Stimulated activated CD8-positive, alpha-beta memory T cell treated with anti-CD3 and anti-CD28 coated beads, Interleukin-12 subunit alpha, Interleukin-12 subunit beta, amount 100 ng/mL, for 24 hours (primary cell): ENCODE measurements around the gene KPNA4.
"Not testable (repeated sequence)": the region's sequence is repeated elsewhere in the genome, so short reads cannot be mapped to it uniquely, and the experiment has no call there.

Experiments used
- DNase-seq: peaks from one replicate; pipeline ENCODE4 v3.0.0-alpha.2; 2020; ENCODE audit errors: extremely low read depth

The KPNA4 gene, protein sequence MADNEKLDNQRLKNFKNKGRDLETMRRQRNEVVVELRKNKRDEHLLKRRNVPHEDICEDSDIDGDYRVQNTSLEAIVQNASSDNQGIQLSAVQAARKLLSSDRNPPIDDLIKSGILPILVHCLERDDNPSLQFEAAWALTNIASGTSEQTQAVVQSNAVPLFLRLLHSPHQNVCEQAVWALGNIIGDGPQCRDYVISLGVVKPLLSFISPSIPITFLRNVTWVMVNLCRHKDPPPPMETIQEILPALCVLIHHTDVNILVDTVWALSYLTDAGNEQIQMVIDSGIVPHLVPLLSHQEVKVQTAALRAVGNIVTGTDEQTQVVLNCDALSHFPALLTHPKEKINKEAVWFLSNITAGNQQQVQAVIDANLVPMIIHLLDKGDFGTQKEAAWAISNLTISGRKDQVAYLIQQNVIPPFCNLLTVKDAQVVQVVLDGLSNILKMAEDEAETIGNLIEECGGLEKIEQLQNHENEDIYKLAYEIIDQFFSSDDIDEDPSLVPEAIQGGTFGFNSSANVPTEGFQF

DNA sequence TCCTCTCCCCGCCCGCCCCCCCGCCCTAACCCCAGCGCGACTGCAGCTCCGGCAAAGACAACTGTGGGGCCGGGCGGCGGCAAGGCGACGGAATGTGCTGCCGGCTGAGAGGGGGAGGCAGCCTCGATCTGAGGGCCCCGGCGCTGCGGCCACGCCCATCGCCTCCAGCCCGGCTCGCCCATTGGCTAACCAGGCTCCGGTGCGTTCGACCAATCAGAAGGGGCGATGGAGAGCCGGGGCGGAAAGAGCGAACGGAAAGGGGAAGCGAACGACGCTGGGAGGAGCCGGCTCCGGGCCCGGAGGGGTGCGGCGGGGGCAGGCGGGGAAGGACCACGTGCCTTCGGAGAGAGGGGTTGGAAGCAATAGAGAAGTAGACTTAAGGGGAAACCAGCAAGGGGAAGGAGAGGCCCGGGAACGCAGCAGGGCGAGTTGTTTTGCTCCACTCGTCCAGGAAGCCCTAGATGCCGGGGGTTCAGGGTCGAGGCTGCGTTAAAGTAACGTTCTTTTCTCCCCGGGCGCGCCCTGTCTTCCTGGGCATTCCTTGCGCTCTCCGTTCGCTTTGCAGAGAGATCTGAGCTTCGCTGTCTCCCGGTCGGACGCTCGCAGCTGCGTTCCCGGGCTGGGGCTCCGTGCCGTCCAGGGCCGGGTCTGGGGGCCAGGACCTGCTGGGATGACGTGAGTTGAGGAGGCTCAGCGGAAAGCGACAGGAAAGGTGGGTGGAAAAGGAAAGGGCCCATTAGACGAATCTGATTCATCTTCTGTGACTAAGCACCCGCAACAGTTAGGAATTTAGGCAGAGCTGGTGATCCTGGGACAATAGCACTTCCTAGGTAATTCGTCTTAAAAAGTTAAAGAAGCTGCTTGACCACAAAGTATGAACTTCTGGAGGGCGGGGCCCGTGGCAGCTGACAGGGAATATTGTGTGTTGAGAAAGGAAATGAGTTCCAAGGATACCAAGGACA, at the start of gene KPNA4:
TSS of gene KPNA4 (minus strand) at position 130 of the 962 bp plus-strand sequence. CDS start 289 bp downstream, outside the sequence.
- peak; percentile 89 for DNase-seq

DNA sequence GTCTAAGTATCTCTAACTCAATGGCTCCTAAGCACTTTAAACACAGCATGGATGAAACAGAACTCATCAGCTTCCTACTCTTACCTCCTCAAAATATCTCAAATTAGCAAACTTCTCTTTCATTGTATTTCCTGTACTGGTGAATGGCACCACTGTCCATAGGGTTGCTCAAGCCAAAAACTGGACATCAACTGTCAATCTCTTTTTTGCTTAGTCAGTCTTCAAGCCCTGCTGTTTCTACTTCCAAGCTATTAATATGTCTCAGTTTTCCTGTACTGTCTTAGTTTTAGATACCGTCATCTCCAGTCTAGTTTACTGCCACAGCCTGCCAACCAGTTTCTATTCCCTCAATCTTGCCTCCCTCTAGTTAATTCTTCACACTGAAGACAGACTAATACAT, 48.3 kb upstream of the KPNA4 start:
- DNase-seq, result no peak

DNA sequence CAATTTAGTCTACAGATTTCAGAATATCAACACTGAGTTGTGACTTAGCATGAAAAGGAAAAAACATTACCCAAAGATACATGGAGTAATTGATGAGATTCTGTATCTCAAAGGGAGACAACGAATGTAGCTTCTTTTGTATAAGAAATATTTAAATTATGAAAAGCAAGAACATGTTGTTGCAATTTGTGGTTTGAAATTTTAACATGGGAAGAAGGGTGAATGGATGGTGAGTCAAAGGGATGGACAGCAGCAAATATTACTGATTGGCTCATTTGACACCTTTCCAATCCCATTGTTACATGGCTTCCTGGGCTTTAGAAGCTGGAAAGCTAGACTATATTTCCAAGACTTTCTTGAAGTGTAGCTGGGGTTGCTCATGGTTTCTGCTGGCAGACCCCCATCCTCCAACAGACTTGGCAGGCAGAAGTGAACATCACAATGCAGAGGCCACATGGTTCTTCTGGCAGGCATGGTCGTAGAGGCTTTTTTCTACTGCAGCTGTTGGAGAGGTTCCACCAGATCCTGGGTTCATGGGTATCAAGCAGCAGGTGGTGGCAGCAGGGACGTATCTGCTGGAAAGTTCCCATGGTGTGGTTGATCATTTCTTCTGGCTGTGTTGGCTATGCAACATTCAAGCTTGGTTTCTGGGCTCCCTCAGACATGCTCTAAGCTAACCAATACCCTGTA, 47.2 kb upstream of the KPNA4 start:
- no peak for DNase-seq

DNA sequence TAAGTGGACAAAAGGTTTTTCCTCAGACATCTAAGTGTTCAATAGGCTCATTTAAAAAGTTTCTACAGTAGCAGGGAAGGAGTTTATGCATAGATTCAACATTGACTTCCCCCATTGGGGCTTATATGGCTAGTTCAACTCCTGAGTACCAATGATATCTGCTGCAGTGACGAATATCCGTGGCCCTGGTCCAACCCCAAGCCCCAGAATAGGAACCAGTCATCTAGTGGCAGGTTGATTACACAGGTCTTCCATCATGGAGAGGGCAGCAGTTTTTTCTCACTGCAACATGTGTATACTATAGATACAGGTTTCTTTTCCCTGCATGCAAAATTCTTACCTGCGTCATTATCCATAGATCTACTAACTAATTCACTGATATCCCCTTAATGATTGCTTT, 45.8 kb upstream of the KPNA4 start:
- no peak for DNase-seq

DNA sequence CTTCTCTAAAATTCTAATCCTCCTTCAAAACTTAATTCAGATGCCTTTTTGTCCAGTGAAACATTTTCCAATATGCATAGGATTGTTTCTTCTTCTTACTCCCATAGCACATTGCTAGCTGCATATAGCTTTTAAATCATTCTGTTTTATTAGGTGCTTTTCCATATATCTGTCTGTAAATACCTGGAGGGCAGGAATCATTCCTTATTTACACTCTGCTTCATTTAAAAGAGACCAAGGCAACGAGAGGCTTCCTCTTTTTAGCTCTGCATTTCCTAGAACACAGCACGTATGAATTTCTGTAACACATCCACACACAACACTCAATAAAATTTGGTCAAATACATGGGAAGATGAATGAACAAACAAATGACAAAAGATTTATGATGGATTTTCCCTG, 43.5 kb upstream of the KPNA4 start:
- no peak for DNase-seq

DNA sequence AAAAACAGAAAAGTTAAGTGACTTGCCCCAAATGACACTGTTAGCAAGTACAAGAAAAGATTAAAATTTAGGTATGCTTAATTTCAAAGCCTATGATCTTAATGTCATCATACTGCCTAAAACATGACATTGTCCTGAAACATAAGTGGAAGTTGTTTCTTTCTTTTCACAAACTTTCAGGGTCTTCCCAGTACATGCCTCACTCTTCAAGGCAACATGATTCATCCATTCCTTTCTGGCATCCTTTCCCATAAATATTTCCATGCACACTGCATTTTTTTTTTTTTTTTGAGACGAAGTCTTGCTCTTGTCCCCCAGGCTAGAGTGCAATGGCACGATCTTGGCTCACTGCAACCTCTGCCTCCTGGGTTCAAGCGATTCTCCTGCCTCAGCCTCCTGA, 42.5 kb upstream of the KPNA4 start:
- no peak for DNase-seq

DNA sequence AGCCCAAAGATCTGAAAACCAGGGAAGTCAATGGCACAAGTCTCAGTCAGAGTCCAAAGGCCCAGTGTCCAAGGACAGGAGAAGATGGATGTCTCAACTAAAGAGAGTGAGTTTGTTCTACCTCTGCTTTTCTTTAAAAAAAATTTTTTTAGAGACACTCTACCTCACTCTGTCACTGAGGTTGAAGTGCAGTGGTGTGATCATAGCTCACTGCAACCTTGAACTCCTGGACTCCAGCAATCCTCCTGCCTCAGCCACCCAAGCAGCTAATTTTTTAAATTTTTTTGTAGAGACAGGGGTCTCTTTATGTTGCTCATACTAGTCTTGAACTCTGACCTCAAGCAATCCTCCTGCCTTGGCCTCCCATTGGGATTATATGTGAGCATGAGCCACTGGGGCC, 39.9 kb upstream of the KPNA4 start:
- DNase-seq, result no peak

DNA sequence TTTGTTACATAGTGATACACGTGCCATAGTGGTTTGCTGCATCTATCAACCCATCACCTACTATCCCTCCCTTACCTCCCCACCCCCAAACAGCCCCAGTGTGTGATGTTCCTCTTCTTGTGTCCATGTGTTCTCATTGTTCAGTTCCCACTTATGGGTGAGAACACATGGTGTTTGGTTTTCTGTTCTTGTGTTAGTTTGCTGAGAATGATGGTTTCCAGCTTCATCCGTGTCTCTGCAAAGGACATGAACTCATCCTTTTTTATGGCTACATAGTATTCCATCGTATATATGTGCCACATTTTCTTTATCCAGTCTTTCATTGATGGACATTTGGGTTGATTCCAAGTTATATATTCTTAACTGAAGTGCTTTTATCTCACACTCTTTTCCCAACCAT, 38.5 kb upstream of the KPNA4 start:
- DNase-seq, result not testable (repeated sequence)

DNA sequence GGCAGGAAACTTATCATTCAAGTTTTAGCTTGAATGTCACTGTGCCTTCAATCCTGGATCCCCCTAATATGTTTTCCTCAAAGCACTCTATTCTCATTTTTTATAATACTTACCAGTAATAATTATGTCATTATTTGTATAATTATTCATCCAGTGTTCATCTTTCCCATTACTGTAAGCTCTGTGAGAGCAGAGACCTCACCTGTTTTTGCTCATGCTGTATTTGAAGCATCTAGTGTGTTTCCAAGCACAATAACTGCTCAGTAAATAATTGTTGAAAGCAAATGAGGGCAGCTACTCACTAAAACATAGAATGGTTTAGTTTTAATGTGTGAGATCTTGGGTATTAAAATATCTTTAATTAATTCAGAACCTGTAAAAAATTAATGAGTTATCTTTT, 36.9 kb upstream of the KPNA4 start:
- no peak for DNase-seq

DNA sequence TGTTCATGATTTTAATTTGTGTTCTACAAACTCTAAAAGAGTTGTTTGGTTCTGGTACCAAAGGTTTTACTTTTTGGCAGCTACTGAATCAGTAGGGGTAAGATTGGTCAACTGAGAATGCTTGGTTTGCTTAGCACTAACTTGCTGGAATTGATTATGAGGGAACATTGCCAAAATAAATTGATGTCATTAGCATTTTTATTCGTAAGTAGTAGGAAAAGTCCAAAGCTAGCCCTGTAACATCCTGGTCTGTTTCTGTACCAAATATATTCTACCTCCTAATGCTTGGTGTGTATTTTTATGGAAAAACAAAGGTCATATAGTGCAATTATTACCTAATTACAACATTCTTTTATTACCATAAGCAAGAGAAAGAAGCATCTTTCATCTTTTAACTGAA, 35.9 kb upstream of the KPNA4 start:
- no peak for DNase-seq

DNA sequence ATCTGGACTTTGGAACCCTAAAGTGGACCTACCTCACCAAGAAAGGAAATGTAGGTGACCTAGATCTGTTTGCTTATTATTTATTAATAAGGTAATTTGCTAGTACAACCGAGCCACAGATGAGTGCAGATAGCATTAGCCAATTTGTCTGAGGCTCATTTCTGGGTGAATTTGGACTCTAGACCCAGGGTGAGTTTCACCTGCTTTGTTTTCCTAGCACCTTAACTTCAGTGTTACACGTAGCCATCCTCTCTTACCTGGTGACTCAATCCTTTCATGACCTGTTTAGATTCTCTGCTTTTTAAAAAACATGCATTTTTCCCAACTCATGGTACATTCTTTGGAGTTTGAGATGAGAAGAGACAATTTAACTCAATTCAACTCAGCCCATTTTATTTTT, 33.5 kb upstream of the KPNA4 start:
- no peak for DNase-seq

DNA sequence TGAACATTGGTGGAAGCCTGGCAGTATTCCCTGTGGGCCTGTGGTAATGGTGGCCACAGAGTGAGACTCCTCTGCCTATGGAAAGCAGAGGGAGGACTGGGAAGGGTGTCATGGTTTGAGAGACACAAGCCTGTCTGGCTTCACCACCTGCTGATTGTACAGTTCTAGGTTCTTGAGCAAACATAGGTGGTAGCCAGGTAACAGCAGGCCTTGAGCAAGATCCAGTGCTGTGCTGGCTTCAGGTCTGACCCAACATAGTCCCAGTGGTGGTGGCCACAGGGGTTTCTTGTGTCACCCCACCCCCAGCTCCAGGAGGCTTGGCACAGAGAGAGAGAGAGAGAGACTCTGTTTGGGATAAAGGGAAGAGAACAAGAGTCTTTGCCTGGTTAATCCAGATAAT, 22.7 kb upstream of the KPNA4 start:
- DNase-seq, result no peak

DNA sequence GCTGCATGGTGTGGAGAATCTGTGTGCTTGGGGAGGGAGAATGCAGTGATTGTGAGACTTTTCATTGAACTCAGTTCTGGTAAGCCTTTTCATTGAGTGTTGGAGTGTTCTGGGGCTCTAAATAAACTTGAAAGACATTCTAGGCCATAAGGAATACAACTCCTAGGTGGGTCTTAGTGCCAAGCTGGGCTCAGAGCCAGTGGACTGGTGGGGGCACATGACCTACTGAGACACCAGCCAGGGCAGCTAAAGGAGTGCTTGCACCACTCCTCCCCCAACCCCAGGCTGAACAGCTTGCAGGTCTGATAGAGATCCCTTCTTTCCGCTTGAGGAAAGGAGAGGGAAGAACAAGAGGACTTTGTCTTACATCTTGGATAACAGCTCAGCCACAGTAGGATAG, 21.7 kb upstream of the KPNA4 start:
- no peak for DNase-seq

DNA sequence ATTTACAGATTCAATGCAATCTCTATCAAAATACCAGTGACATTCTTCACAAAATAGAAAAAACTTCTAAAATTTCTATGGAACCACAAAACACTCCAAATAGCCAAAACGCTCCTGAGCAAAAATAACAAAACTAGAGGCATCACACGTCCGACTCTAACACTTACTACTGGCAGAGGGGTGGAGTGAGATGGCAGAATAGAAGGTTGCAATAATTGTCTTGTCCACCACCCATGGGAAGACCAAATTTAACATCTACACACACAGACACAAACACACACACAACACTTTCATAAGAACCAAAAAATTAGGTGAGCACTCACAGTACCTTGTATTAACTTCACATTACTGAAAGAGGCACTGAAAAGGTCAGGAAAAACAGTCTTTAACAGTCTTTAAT, 21.3 kb upstream of the KPNA4 start:
- DNase-seq, result no peak

DNA sequence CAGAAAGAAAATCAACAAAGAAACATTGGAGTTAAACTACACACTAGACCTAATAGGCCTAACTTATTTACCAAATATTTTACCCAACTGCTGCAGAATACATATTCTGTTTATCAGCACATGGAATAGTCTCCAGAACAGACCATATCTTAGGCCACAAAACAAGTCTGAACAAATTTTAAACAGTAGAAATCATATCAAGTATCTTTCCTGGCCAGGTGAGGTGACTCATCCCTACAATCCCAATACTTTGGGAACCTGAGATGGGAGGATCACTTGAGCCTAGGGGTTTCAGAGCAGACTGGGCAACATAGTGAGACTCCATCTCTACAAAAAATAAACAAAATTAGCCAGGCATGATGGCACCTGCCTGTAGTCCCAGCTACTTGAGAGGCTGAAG, 18.1 kb upstream of the KPNA4 start:
- DNase-seq, result no peak

DNA sequence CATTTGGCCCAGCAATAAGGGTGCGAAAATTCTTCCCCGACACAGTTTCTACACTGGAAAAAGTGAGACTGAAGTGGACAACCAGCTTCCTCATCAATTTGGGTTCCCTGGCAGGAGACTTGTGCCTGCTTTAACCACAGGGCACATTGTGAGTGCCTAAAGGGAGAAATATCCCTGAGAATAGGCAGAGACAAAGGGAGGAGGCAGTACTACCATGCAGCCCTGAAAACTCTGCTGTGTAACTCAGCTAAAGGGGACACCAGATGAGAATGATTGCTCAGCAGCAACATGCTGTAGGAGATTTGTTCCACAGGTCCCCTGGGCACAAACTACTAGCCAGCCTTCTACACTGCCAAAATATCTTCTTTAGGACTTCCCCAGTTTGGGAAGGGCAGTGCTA, 15.6 kb upstream of the KPNA4 start:
- no peak for DNase-seq

DNA sequence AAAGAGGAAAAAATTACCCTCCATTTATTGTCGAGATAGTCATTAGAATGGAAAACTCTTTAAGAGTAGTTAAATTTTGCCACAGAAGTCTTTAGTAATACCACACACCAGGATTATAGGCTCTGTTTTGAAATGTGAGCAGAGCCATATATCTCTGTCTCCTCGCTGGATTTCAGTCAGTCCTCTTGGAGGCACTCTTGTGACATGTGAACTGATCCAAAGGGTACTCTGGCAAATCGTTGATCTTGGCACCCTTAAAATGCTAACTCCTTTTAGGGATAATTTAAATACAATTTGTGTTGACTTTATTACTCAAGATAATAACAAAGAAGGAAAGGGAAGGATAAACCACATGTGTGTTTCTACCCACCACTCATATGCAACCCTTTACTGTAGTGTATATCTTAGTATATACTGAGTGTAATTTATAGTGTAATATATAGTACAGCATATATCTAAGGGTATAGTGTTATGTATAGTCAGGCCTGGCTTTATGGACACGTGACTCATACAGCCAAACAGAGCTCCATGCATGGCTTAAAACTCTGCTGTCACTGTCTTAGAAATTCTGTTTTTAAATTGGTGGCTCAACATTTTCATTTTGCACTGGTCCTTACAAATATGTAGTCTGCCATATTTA, 12.3 kb upstream of the KPNA4 start:
- no peak for DNase-seq

DNA sequence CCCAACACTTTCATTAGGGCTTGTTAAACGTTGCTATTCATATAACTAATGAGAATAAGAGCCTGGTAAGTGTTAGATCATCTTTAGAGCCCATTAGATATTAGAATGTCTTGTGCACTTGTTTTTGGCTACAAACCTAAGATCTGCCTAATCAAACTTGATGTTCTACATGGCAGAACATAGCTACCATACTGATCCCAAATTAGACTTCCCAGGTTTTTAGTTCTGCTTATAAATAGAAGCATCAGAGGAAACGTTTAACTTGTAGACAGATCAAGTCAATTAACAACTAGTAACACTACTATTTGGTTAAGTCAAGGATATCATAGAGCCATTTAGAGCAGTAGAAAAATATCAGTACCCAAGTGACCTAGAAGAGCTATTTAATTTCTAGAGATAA, 11.7 kb upstream of the KPNA4 start:
- no peak for DNase-seq

DNA sequence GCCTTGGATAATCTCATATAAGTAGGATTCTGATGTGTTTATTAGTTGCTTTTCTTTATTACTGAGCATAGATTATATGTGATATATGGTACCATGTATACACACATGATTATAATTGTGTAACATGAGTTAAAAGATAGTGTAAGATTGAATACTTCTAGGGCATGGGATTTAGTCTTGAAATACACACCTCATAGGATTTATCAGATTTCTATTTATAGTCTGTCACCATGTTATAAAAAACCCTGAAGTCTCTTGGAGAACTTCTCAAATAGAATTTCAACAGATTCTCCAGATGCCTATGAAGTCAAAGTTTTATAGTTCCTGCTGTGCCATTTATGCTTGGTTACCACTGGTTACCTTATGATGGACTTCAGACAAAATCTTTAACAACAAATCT, 11.2 kb upstream of the KPNA4 start:
- DNase-seq, result no peak

DNA sequence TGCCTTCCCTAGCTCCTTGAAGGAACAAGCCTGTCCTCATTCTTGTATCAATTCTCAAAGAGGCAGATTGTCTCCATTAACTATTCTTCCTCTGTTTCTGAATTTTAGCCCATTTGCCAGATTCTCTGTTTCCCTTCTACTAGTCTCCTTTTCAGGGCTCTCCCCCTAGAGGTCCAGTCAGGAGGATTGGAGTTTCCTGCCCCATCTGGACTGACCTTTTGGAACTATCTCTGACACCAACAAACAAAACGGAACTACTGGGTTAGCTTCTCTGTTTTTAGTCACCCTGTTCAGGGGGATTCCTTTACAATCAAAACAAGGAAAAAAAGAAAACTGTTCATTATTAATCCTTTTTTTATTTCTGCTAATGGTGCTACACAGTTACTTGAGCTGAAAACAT, 10.2 kb upstream of the KPNA4 start:
- DNase-seq, result no peak

DNA sequence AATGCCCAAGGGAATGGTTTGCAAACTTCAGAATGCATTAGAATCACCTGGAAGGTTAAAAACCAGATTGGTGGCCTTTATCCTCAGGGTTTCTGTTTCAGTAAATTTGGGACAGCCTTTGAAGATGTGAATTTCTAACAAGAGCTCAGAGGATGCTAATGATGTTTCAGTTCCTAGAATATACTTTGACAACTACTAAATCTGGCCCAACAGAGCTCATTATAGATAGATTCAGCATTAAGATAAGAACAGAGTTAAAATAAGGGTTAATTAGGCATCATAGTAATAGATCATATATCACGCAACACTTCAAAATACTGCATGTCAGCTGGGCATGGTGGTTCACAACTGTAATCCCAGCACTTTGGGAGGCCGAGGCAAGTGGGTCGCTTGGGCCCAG, 9.3 kb upstream of the KPNA4 start:
- DNase-seq, result no peak
